Suprapubic skin (tissue), 4 donors: ENCODE data around the gene TEKT5. TPM values are rescaled to one million over a fixed set of nuclear protein-coding genes. Genes with fewer than 3 reads are reported as not detected.

Experiments used
- DNase-seq, 2 donors: peaks; one replicate each; pipeline ENCODE4 v3.0.0-alpha.2; 2019; ENCODE audit warnings: low spot score in 2 of 2
- H3K27ac ChIP-seq: fragments of 200-600 bp; sonication (generic); one replicate; pipeline ENCODE4 v1.5.1; 2019
- H3K27me3 ChIP-seq: fragments of 200-600 bp; sonication (generic); one replicate; pipeline ENCODE4 v1.5.1; 2019
- H3K36me3 ChIP-seq: fragments of 200-600 bp; sonication (generic); one replicate; pipeline ENCODE4 v1.5.1; 2019
- H3K4me1 ChIP-seq: fragments of 200-600 bp; sonication (generic); one replicate; pipeline ENCODE4 v1.5.1; 2019
- H3K4me3 ChIP-seq: fragments of 200-600 bp; sonication (generic); one replicate; pipeline ENCODE4 v1.5.1; 2019; ENCODE audit warnings: mild to moderate bottlenecking
- H3K9me3 ChIP-seq: fragments of 200-600 bp; sonication (generic); one replicate; pipeline ENCODE4 v1.5.1; 2019
- EP300 ChIP-seq: sonication (generic); formaldehyde crosslinking; IDR thresholded peaks from one replicate; pipeline ENCODE4 v1.6.1; 2017; ENCODE audit warnings: antibody characterized with exemption
- POLR2A ChIP-seq, 2 donors: fragments of 450-650 bp; IDR thresholded peaks; one replicate each; pipeline ENCODE4 v1.6.1; 2017; ENCODE audit warnings: antibody characterized with exemption in 2 of 2, mild to moderate bottlenecking in 2 of 2, moderate library complexity in 2 of 2
- POLR2AphosphoS5 ChIP-seq, 3 donors: sonication (generic); formaldehyde crosslinking; IDR thresholded peaks; one replicate each; pipeline ENCODE4 v1.6.1; 2017; ENCODE audit warnings: antibody characterized with exemption in 3 of 3
- WGBS: methylation state at CpG from one replicate; pipeline ENCODE4 v1.1.5; 2018; 5-methylcytosine and 5-hydroxymethylcytosine counted together
- total RNA-seq, 4 donors: library from RNA; depleted of rRNA; stranded (reverse); fragments of >200 nt; gene quantifications; one replicate each; pipeline ENCODE4 v1.1.0, GENCODE V29; 2016
- TF ChIP-seq, protein P1 (sequence below), 2 donors: fragments of 200-600 bp in 1 of 2; fragments of 450-650 bp in 1 of 2; sonication (generic) in 1 of 2; IDR thresholded peaks; one replicate each; pipeline ENCODE4 v1.5.1; 2016 to 2019; ENCODE audit warnings: antibody characterized with exemption in 2 of 2, mild to moderate bottlenecking in 1 of 2, moderate library complexity in 1 of 2

TEKT5 gene
- total RNA-seq, 4 donors from 2014 or later: 0.64 to 2.3 TPM; not detected in 2

DNA sequence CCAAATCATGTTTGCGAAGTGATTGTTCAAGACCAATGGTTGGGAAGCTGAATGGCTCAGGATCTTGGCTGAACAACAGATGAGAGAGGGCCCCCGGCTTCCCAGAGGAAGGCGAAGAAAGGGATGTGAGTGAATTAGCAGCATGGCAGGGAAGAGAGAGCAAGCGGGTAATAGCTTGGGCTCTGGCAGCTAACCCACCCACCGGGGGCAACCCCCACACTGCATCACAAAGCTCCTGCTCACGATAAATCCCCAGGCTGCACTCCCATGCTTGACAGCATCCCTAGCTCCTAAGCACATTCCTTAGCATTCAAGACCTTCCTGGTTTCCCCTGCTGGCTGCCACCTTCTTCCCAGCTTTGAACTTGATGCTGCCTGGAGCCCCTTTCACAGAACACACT is 88.1 kb downstream of the TEKT5 start:
- WGBS: 93% methylated on average over 3 of the region's 6 CpGs
- H3K27me3 ChIP-seq: no peaks in the 10 kb centered on the region
- H3K27ac ChIP-seq: no peak overlapping the region
- TF ChIP-seq POLR2A (IDR thresholded peaks at IDR 0.05) (no peak), EP300 (no peak), POLR2AphosphoS5 (IDR thresholded peaks at IDR 0.05) (no peak)
- TF ChIP-seq, protein P1, sequence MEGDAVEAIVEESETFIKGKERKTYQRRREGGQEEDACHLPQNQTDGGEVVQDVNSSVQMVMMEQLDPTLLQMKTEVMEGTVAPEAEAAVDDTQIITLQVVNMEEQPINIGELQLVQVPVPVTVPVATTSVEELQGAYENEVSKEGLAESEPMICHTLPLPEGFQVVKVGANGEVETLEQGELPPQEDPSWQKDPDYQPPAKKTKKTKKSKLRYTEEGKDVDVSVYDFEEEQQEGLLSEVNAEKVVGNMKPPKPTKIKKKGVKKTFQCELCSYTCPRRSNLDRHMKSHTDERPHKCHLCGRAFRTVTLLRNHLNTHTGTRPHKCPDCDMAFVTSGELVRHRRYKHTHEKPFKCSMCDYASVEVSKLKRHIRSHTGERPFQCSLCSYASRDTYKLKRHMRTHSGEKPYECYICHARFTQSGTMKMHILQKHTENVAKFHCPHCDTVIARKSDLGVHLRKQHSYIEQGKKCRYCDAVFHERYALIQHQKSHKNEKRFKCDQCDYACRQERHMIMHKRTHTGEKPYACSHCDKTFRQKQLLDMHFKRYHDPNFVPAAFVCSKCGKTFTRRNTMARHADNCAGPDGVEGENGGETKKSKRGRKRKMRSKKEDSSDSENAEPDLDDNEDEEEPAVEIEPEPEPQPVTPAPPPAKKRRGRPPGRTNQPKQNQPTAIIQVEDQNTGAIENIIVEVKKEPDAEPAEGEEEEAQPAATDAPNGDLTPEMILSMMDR (IDR thresholded peaks at IDR 0.05): no peak
- H3K9me3 ChIP-seq: no peaks in the 10 kb centered on the region
- H3K4me1 ChIP-seq: peaks cover 13% of the 10 kb centered on the region
- no peaks in the 10 kb centered on the region for H3K36me3 ChIP-seq
- no peak overlapping the region for H3K4me3 ChIP-seq
- DNase-seq: no peak

DNA sequence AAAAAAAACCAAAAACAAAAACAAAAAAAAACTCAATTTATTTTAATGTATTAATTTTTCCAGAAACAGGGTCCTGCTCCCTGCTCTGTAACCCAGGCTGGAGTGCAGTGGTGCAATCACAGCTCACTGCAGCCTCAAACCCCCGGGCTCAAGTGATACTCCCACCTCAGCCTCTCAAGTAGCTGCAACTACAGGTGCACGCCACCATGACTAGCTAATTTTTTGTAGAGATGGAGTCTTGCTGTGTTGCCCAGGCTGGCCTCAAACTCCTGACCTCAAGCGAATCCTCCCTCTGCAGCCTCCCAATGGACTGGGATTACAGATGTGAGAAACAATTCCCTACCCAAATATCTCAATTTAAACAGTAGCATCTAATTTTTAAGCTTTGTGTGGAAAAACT is 89.1 kb downstream of the TEKT5 start:
- no peaks in the 10 kb centered on the region for H3K9me3 ChIP-seq
- H3K27me3 ChIP-seq: no peaks in the 10 kb centered on the region
- no peak overlapping the region for H3K27ac ChIP-seq
- H3K4me1 ChIP-seq: peaks cover 23% of the 10 kb centered on the region
- TF ChIP-seq POLR2AphosphoS5 (IDR thresholded peaks at IDR 0.05) (no peak), EP300 (no peak), POLR2A (IDR thresholded peaks at IDR 0.05) (no peak)
- TF ChIP-seq, protein P1 (IDR thresholded peaks at IDR 0.05): no peak
- H3K36me3 ChIP-seq: no peaks in the 10 kb centered on the region
- WGBS: 88% methylated on average over 3 of the region's 3 CpGs
- H3K4me3 ChIP-seq: no peak overlapping the region
- no peak for DNase-seq

DNA sequence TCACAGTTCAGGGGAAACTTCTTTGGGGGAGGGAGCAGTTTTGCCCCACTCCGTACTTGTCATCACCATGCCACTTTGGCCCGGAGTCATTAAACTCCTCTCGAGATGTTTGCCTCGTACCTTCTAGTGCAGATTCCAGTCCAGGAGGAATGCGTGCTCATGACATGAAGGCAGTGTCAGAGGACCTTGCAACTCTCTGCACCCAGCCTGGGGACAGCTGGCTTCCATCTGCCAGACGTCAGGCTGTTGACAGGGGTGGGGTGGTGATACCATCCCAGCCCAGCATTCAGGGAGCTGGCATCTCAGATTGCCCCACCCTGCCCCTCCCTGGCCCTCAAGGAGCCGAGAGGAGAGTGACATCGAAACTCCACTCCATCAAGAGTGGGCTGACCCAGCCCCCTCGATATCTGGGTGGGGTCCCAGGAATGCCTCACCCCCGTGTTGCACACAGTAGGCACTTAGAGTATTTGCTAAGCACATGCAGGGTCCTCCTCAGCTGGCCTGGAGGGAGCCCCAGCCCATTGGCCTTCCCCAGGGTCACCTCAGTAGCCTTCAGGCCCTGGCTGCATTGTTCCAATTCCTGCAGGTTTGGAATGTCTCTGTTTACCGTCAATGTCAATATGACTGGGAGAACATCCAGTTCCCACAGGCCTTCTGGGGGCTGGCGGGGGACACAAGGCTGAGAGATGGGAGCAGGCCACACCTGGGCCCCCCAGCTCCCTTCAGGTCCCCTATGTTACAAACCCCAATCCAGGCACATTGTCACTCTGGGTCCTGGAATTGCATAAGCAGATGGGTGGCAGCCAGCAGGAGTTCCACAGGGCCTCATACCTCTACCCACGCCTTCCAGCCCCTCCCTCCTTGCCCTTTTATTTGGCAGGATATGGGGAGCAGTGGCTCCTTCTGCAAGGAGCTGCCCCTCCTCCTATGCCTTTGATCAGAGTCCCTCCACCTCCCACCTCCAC is 93.0 kb downstream of the TEKT5 start:
- no peak overlapping the region for H3K27ac ChIP-seq
- H3K27me3 ChIP-seq: no peaks in the 10 kb centered on the region
- DNase-seq: no peak
- H3K9me3 ChIP-seq: no peaks in the 10 kb centered on the region
- H3K4me1 ChIP-seq: peaks cover 38% of the 10 kb centered on the region
- no peak overlapping the region for H3K4me3 ChIP-seq
- 24% methylated on average over 6 of the region's 13 CpGs for WGBS
- no peaks in the 10 kb centered on the region for H3K36me3 ChIP-seq
- no peak for TF ChIP-seq EP300
- TF ChIP-seq POLR2AphosphoS5 (IDR thresholded peaks at IDR 0.05): no peak
- TF ChIP-seq, protein P1 (IDR thresholded peaks at IDR 0.05): no peak
- TF ChIP-seq POLR2A (IDR thresholded peaks at IDR 0.05): no peak

DNA sequence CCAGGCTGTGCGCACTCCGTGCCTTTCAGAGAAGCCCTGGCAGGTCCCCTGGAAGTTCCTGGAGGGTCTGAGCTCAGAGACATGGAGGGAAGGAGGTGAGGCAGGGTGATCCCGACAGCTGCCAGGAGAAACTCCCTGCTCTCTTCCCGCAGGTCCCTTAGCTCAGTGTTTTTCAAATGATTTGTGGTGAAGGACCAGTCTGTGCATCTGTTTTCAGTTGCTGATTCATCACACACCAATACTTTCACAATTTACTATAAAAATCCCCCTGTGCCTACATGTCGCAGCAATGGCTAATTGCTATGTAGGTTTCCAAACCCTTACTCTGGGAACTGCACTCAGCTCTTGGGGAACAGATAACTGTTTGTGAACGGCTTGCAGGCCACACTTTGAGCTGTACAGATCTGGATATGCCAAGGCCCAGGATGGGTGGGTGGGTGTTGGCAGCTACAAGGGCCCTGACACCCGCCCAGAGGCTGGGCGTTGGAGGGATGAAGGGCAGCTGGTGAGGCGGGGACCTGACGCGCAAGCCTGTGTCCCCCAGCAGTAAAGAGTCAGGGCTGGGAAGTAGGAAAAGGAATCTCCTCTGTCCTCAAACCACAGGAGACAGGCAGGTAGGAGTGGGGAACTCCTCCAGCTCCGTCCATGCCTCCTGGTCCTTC is 93.8 kb downstream of the TEKT5 start:
- Histone ChIP-seq H3K4me1 (peaks cover 39% of the 10 kb centered on the region), H3K4me3 (no peak overlapping the region), H3K27me3 (no peaks in the 10 kb centered on the region), H3K36me3 (no peaks in the 10 kb centered on the region), H3K9me3 (no peaks in the 10 kb centered on the region), H3K27ac (no peak overlapping the region)
- no peak for TF ChIP-seq POLR2A (IDR thresholded peaks at IDR 0.05)
- WGBS: 46% methylated on average over 9 of the region's 12 CpGs
- no peak for DNase-seq

DNA sequence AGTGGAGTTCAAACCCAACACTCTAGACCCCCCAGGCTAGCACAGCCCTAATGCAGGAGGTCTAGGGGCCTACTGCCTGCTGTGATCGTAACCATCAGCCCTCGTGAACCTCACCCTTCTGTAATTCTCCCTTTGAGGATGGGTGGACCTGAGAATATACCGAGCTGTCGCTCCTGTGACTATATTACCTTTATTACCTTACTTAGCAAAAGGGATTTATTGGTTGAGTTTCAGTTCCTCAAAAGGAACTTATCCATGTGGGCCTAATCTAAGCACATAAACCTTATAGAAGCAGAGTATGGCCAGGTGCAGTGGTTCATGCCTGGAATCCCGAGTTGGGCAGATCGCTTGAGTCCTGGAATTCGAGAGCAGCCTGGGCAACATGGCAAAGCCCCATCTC is 95.1 kb downstream of the TEKT5 start:
- Histone ChIP-seq H3K36me3 (no peaks in the 10 kb centered on the region), H3K27ac (no peak overlapping the region), H3K27me3 (no peaks in the 10 kb centered on the region), H3K9me3 (no peaks in the 10 kb centered on the region), H3K4me3 (no peak overlapping the region), H3K4me1 (peaks cover 51% of the 10 kb centered on the region)
- TF ChIP-seq POLR2A (IDR thresholded peaks at IDR 0.05): no peak
- no peak for TF ChIP-seq POLR2AphosphoS5 (IDR thresholded peaks at IDR 0.05)
- TF ChIP-seq EP300: no peak
- TF ChIP-seq, protein P1 (IDR thresholded peaks at IDR 0.05): no peak
- 49% methylated on average over 7 of the region's 7 CpGs for WGBS
- DNase-seq: no peak
